Measurements from ENCODE around the gene LONP1.

The LONP1 gene

GRCh38 chr19:5677580-5677979, 42.4 kb downstream of the LONP1 start:
- DNase-seq = no peak

- DNase-seq = no peak
Measured at GRCh38 chr19:5677136-5677535, 42.8 kb downstream of the LONP1 start.

- no peak for DNase-seq
Measured at GRCh38 chr19:5676772-5677105, 43.2 kb downstream of the LONP1 start.

- DNase-seq = no peak
Measured at GRCh38 chr19:5676105-5676771, 43.7 kb downstream of the LONP1 start.

- DNase-seq = no peak
Measured at GRCh38 chr19:5674714-5675113, 45.2 kb downstream of the LONP1 start.

- no peak for DNase-seq
Measured at GRCh38 chr19:5673752-5674151, 46.2 kb downstream of the LONP1 start.

GRCh38 chr19:5672708-5673459, 47.1 kb downstream of the LONP1 start:
- no peak for DNase-seq

- no peak for DNase-seq
Measured at GRCh38 chr19:5671600-5671999, 48.3 kb downstream of the LONP1 start.

- no peak for DNase-seq
Measured at GRCh38 chr19:5669212-5669611, 50.7 kb downstream of the LONP1 start.

GRCh38 chr19:5667751-5668271, 52.1 kb downstream of the LONP1 start:
- no peak for DNase-seq

GRCh38 chr19:5666921-5667610, 52.9 kb downstream of the LONP1 start:
- DNase-seq = no peak

GRCh38 chr19:5665781-5666513, 54.0 kb downstream of the LONP1 start:
- DNase-seq = no peak

- no peak for DNase-seq
Measured at GRCh38 chr19:5664515-5664914, 55.4 kb downstream of the LONP1 start.

GRCh38 chr19:5663904-5664303, 56.0 kb downstream of the LONP1 start:
- DNase-seq = no peak

- no peak for DNase-seq
Measured at GRCh38 chr19:5661483-5661882, 58.5 kb downstream of the LONP1 start.

- no peak for DNase-seq
Measured at GRCh38 chr19:5655412-5655811, 64.5 kb downstream of the LONP1 start.

- DNase-seq = no peak
Measured at GRCh38 chr19:5654931-5655330, 65.0 kb downstream of the LONP1 start.

GRCh38 chr19:5652261-5652660, 67.7 kb downstream of the LONP1 start:
- DNase-seq = no peak

- no peak for DNase-seq
Measured at GRCh38 chr19:5651361-5651760, 68.6 kb downstream of the LONP1 start.

GRCh38 chr19:5648464-5648863, 71.5 kb downstream of the LONP1 start:
- no peak for DNase-seq

- no peak for DNase-seq
Measured at GRCh38 chr19:5646703-5647102, 73.2 kb downstream of the LONP1 start.

- DNase-seq = no peak
Measured at GRCh38 chr19:5645409-5645808, 74.5 kb downstream of the LONP1 start.

- no peak for DNase-seq
Measured at GRCh38 chr19:5644037-5644436, 75.9 kb downstream of the LONP1 start.
